Chondrocyte (in vitro differentiated cells): ENCODE data around the gene KCNE3. TPM values are rescaled to one million over a fixed set of nuclear protein-coding genes. Genes with fewer than 3 reads are reported as not detected.

Experiments
- DNase-seq: peaks from one replicate; pipeline ENCODE4 v3.0.0; 2021; ENCODE audit warnings: mixed read lengths, low spot score
- H3K27ac Mint-ChIP-seq: one replicate; pipeline ENCODE4 v1.8.0; 2021; ENCODE audit warnings: mild to moderate bottlenecking, moderate library complexity, mixed read lengths; ENCODE audit not compliant: unreplicated experiment
- H3K27me3 Mint-ChIP-seq: 2 replicates; pipeline ENCODE4 v1.8.0; 2021; ENCODE audit warnings: low read depth, mixed read lengths
- H3K36me3 Mint-ChIP-seq: 2 replicates; pipeline ENCODE4 v1.8.0; 2021; ENCODE audit warnings: low read depth, mixed read lengths
- H3K4me1 Mint-ChIP-seq: 2 replicates; pipeline ENCODE4 v1.8.0; 2021; ENCODE audit warnings: low read depth, mild to moderate bottlenecking, mixed read lengths
- H3K4me3 Mint-ChIP-seq: one replicate; pipeline ENCODE4 v1.8.0; 2021; ENCODE audit warnings: mild to moderate bottlenecking, moderate library complexity, mixed read lengths; ENCODE audit not compliant: unreplicated experiment
- H3K9me3 Mint-ChIP-seq: 2 replicates; pipeline ENCODE4 v1.8.0; 2021; ENCODE audit warnings: low read depth, mixed read lengths
- total RNA-seq: library from RNA; stranded (reverse); gene quantifications from 3 replicates; pipeline ENCODE4 v1.2.1, GENCODE V29; 2021
- TF ChIP-seq, protein P1 (sequence below): fragments of 200-600 bp; sonication (generic); IDR thresholded peaks from 2 replicates; pipeline ENCODE4 v1.5.0; 2021; ENCODE audit warnings: antibody characterized with exemption, mild to moderate bottlenecking, moderate library complexity

The KCNE3 gene
- total RNA-seq, 1 donor from 2014 or later = 0.72 TPM

DNA sequence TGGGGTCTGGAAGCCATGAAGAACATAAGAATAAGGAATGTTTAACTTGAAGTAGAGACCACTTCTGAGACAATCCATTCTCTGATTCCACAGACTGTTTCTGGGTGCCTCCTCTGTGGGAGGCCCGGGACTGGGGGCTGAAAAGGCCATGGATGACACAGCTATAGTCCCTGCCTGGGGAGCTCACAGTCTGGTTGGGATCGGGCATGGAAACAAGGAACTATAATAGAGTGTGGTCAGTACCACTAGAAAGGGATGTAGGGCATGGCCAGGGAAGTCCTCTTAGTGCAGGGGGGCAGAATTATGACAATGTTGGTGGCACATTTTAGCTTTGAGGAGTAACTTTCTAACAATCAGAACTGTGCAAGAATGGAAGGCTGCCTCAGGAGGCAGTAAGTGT is 9.2 kb upstream of the KCNE3 start:
- DNase-seq = no peak
- Mint-ChIP-seq H3K4me1 (no peaks in the 10 kb centered on the region), H3K27ac (no peak overlapping the region), H3K36me3 (no peaks in the 10 kb centered on the region), H3K9me3 (no peaks in the 10 kb centered on the region), H3K4me3 (no peak overlapping the region), H3K27me3 (peaks cover 3% of the 10 kb centered on the region)
- TF ChIP-seq, protein P1, sequence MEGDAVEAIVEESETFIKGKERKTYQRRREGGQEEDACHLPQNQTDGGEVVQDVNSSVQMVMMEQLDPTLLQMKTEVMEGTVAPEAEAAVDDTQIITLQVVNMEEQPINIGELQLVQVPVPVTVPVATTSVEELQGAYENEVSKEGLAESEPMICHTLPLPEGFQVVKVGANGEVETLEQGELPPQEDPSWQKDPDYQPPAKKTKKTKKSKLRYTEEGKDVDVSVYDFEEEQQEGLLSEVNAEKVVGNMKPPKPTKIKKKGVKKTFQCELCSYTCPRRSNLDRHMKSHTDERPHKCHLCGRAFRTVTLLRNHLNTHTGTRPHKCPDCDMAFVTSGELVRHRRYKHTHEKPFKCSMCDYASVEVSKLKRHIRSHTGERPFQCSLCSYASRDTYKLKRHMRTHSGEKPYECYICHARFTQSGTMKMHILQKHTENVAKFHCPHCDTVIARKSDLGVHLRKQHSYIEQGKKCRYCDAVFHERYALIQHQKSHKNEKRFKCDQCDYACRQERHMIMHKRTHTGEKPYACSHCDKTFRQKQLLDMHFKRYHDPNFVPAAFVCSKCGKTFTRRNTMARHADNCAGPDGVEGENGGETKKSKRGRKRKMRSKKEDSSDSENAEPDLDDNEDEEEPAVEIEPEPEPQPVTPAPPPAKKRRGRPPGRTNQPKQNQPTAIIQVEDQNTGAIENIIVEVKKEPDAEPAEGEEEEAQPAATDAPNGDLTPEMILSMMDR = no peak

DNA sequence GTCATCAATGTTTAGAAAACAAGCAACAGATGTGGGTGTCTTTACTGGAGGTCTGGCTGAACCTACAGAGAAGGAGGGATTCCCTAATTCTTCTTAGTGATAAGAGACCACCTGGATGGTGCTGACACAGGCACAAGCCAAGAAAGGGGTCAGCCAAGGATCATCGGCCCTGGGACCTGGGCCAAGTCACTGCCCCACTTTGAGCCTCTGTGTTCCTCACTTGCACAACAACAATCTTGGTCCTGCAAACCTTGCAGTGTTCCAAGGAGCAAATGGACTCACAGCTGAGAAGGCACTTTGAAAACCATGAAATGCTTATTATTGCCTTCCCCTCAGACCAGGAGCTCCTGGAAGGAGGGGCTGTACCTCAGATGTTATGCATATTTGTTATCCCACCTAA is 7.0 kb upstream of the KCNE3 start:
- no peaks in the 10 kb centered on the region for H3K9me3 Mint-ChIP-seq
- peaks cover 3% of the 10 kb centered on the region for H3K27me3 Mint-ChIP-seq

DNA sequence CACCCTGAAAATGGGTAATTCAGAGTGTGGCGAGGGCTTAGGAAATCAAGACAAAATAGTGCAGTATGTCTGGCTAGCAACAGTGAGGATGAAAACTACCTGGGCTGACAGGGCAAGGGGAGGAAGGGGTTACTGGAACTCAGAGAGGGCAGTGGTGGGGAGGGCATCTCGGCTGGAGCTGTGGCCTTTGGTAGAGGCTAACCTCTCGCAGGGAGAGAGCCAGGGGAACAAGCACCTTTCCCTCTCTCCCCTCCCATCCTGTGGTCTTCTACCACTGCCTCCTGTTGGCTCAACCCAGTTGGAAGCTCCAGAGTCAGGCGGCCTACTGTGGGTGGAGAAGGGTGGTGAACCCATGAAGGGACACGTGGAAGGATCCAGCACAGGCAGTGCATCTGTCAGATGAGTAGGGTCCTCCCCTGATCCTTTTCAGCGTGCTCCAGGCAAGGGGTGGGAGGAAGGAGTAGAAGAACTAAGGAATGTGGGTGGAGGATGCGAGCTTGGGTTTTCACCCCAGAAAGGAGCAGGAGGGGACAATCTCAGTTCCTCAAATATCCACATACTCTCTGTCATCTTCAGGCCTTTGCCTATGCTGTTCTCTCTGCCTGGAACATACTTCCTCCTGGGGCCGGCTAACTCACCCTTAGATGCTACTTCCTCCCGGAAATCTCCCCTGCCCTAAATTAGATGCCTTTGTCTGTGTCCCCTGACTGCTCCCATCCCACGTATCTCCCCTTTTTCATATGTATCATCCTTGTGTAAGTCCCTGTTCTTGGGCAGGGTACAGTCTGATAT is 6.2 kb upstream of the KCNE3 start:
- Mint-ChIP-seq H3K27ac (no peak overlapping the region), H3K9me3 (no peaks in the 10 kb centered on the region), H3K27me3 (peaks cover 3% of the 10 kb centered on the region), H3K36me3 (no peaks in the 10 kb centered on the region), H3K4me1 (no peaks in the 10 kb centered on the region), H3K4me3 (no peak overlapping the region)
- TF ChIP-seq, protein P1 = no peak
- DNase-seq = no peak

More for the DNA sequence above, 7.0 kb upstream of the KCNE3 start:
- no peak for DNase-seq
- H3K36me3 Mint-ChIP-seq = no peaks in the 10 kb centered on the region
- TF ChIP-seq, protein P1 = no peak
- H3K27ac Mint-ChIP-seq = no peak overlapping the region
- no peaks in the 10 kb centered on the region for H3K4me1 Mint-ChIP-seq
- H3K4me3 Mint-ChIP-seq = no peak overlapping the region

DNA sequence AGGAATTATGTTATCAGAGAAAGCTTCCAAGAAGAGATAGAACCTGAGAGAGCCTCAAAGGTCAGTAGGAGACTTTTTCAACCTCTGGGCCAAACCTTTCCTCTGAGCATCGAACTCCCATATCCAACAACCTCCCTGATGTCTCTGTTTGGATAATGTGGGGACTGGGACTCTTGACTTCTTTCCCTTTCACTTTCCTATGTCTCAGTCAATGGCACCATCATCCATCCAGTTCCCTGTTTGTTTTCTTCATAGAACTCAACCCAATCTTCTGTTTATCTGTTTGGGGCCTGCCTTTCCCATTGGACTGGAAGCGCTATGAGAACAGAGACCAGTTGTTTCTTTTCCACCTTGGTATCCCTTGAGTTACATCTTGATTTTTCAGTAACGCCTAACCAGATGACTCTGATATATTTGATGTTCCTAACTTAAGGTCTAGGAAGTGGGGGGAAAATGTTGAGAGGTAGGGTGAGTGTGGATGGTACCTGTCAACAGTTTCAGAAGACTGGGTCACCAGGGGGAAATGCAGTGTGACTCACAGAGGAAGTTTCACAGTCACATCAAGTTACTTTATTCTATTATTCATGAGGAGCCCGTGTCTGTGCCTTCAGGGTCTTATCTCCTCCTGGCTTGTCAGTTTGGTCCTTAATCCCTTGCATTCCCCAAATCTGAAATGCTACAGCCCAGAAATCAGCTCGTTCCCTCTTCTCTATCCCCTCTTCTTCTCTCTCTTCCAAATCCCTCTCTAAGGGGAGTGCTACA is 4.5 kb upstream of the KCNE3 start:
- H3K9me3 Mint-ChIP-seq = no peaks in the 10 kb centered on the region
- no peak for DNase-seq

DNA sequence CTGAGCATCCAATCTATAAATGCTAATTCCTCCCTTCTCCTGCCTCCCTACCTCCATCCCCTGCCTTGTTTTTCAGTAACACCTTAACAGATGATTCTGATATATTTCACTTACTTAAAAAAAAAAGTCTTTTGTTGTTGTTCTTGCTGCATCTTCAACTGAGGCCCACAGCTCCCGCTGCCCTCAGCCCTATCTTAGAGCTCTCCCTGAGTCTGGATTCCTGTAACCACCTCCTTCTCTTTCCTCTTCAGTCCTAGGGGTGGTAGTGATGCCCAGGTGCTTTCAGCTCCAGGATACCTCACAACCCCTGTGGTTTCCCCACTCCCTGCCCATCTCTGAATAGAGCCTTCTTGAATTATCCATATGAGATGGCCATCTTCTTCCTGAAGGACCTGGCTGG is 3.7 kb upstream of the KCNE3 start:
- no peak for DNase-seq
- Mint-ChIP-seq H3K9me3 (no peaks in the 10 kb centered on the region), H3K4me3 (no peak overlapping the region), H3K27ac (no peak overlapping the region), H3K36me3 (no peaks in the 10 kb centered on the region), H3K4me1 (peaks cover 6% of the 10 kb centered on the region), H3K27me3 (peaks cover 3% of the 10 kb centered on the region)
- TF ChIP-seq, protein P1 = no peak

More for the DNA sequence above, 4.5 kb upstream of the KCNE3 start:
- TF ChIP-seq, protein P1 = no peak
- peaks cover 6% of the 10 kb centered on the region for H3K4me1 Mint-ChIP-seq
- no peak overlapping the region for H3K4me3 Mint-ChIP-seq
- H3K36me3 Mint-ChIP-seq = no peaks in the 10 kb centered on the region
- H3K27ac Mint-ChIP-seq = no peak overlapping the region
- H3K27me3 Mint-ChIP-seq = peaks cover 3% of the 10 kb centered on the region
